ENCODE data around the gene MAP1LC3B2.

- TF ChIP-seq POLR2AphosphoS5 (IDR thresholded peaks at IDR 0.05; ENCODE audit: low read depth, low read length) (no peak), REST (IDR thresholded peaks at IDR 0.05; ENCODE audit: insufficient read depth in 1 of 2, low read depth in 2 of 2, low read length in 2 of 2) (no peak), SIN3A (IDR thresholded peaks at IDR 0.05; ENCODE audit: borderline replicate concordance, insufficient read depth, low read length) (no peak)
Observed at GRCh38 chr12:116559162-116559935, at the start of gene MAP1LC3B2.
